ENCODE results near the gene COL7A1. TPM values are rescaled to one million over a fixed set of nuclear protein-coding genes. Genes with fewer than 3 reads are reported as not detected.
A peak's percentile ranks its signal among the peaks of the same experiment; 100 is the strongest.

Gene COL7A1
- total RNA-seq, 4 donors from 2014 or later, result 0.66 to 1.7 (median 1.1) TPM

DNA sequence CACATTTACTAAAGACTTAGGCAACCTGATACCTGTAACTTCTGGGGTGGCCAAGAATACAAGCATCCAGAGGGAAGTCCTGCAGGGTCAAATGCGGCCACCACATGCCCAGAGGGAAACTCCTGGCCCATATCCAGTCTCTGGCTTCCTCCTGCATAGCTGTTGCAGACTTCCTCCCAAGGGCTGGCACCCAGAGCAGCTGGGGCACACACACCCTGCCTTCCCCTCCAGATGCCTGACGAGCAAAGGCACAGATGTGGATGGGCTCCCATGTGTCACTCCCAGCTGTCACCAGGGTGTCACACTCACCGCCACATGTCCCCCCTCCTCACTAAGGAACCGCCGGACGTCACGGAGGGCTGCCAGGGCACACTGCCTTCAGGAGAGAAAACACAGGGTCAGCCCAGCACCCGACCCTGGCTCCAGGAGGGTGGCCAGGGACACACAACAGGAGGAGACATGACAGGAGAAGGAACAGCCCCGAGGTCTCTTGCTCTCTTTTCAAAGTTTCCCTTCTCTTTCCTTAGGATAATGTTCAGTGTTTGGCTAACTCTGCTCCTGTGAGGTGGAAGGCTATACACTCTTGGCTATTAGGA lies 51.8 kb downstream of the COL7A1 start:
- no peaks in the 10 kb centered on the region for H3K36me3 ChIP-seq
- DNase-seq (peak; percentile 49 to 75), ATAC-seq (peak; percentile 40 to 87)
- in situ Hi-C loops (cut with MboI; ENCODE audit: low sequenced_read_pairs in 4 of 4) (loop anchor here in 1 of 4 donors (10.0 kb wide), 1 partner anchor 79 kb away; a partner anchor contains a TSS), intact Hi-C loops (cut with DNase I; ENCODE audit: low total_unique reads) (no loop called here)
- no peaks in the 10 kb centered on the region for H3K27me3 ChIP-seq
- no peak overlapping the region for H3K4me3 ChIP-seq
- peak overlapping the region in 1 of 4 donors; percentile 21 for H3K27ac ChIP-seq
- H3K9me3 ChIP-seq, result no peaks in the 10 kb centered on the region
- TF ChIP-seq, protein P1, sequence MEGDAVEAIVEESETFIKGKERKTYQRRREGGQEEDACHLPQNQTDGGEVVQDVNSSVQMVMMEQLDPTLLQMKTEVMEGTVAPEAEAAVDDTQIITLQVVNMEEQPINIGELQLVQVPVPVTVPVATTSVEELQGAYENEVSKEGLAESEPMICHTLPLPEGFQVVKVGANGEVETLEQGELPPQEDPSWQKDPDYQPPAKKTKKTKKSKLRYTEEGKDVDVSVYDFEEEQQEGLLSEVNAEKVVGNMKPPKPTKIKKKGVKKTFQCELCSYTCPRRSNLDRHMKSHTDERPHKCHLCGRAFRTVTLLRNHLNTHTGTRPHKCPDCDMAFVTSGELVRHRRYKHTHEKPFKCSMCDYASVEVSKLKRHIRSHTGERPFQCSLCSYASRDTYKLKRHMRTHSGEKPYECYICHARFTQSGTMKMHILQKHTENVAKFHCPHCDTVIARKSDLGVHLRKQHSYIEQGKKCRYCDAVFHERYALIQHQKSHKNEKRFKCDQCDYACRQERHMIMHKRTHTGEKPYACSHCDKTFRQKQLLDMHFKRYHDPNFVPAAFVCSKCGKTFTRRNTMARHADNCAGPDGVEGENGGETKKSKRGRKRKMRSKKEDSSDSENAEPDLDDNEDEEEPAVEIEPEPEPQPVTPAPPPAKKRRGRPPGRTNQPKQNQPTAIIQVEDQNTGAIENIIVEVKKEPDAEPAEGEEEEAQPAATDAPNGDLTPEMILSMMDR (IDR thresholded peaks at IDR 0.05 in 4 of 5, conservative IDR thresholded peaks at IDR 0.05 in 1 of 5), result no peak
- peaks cover 15% of the 10 kb centered on the region in 2 donors for H3K4me1 ChIP-seq

- Histone ChIP-seq H3K36me3 (no peaks in the 10 kb centered on the region), H3K27ac (no peak overlapping the region), H3K4me3 (no peak overlapping the region), H3K9me3 (no peaks in the 10 kb centered on the region), H3K27me3 (no peaks in the 10 kb centered on the region), H3K4me1 (peaks cover 9 to 10% of the 10 kb centered on the region in 2 donors)
- ATAC-seq (no peak), DNase-seq (no peak)
- in situ Hi-C loops (cut with MboI; ENCODE audit: low sequenced_read_pairs in 4 of 4) (no loop called here), intact Hi-C loops (cut with DNase I; ENCODE audit: low total_unique reads) (no loop called here)
- TF ChIP-seq, protein P1 (IDR thresholded peaks at IDR 0.05 in 4 of 5, conservative IDR thresholded peaks at IDR 0.05 in 1 of 5), result no peak
- TF ChIP-seq POLR2A (IDR thresholded peaks at IDR 0.05), result no peak
Observed at GRCh38 chr3:48538451-48538850, 56.7 kb downstream of the COL7A1 start.

DNA sequence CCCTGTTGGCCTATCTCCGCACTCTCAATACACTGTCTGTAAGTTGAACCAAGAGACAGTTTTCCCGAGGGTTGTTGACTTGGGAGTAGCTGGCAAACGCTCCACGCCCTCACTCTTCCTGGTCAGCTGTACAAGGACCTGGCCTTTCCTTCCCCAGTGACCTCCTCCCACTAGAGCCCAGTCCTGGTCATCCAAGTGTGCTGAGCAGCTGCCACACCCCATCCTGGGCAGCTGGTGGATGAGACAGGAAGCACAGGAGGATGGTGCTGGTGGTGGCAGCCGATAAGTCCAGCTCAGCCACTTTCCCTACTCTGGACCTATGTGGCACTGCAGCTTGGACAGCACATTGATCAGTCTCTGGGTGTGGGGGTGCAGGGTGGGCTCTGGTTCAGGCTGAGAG lies 58.3 kb downstream of the COL7A1 start:
- Histone ChIP-seq H3K9me3 (no peaks in the 10 kb centered on the region), H3K27ac (no peak overlapping the region), H3K4me1 (no peaks in the 10 kb centered on the region), H3K36me3 (no peaks in the 10 kb centered on the region), H3K27me3 (no peaks in the 10 kb centered on the region), H3K4me3 (no peak overlapping the region)
- no peak for DNase-seq
- no peak for TF ChIP-seq POLR2A (IDR thresholded peaks at IDR 0.05)
- TF ChIP-seq, protein P1 (IDR thresholded peaks at IDR 0.05 in 4 of 5, conservative IDR thresholded peaks at IDR 0.05 in 1 of 5), result no peak
- no peak for ATAC-seq
- in situ Hi-C loops (cut with MboI; ENCODE audit: low sequenced_read_pairs in 4 of 4), result no loop called here
- intact Hi-C loops (cut with DNase I; ENCODE audit: low total_unique reads), result no loop called here

DNA sequence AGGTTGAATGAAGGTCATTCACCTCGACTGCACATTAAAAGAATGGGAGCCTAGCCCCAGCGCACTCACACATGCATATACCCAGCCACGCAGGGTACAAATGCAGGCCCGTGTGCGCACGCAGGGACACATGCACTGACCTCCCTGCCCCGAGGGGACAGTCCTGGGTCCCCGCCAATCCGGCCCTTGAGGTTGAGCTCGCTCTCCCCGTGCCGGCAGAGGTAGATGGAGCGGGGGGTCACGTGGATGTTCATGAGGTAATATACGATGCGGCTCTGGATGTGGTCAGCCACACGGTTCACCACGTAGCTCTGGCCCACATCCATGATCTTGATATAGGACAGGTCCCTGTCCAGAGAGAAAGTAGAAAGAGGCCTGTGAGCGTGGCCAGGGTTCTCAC lies 59.0 kb downstream of the COL7A1 start:
- ATAC-seq, result no peak
- H3K27ac ChIP-seq, result no peak overlapping the region

More for the DNA sequence above, 59.0 kb downstream of the COL7A1 start:
- no peak for DNase-seq
- Histone ChIP-seq H3K36me3 (no peaks in the 10 kb centered on the region), H3K4me1 (no peaks in the 10 kb centered on the region), H3K4me3 (no peak overlapping the region), H3K27me3 (no peaks in the 10 kb centered on the region), H3K9me3 (no peaks in the 10 kb centered on the region)
- in situ Hi-C loops (cut with MboI; ENCODE audit: low sequenced_read_pairs in 4 of 4) (no loop called here), intact Hi-C loops (cut with DNase I; ENCODE audit: low total_unique reads) (no loop called here)
- TF ChIP-seq, protein P1 (IDR thresholded peaks at IDR 0.05 in 4 of 5, conservative IDR thresholded peaks at IDR 0.05 in 1 of 5), result no peak
- TF ChIP-seq POLR2A (IDR thresholded peaks at IDR 0.05), result no peak

Measured in gastrocnemius medialis (tissue), 4 donors.